HepG2 (cell line): ENCODE results near the gene NRL. TPM values are rescaled to one million over a fixed set of nuclear protein-coding genes. Genes with fewer than 3 reads are reported as not detected.

Experiments used
- AKAP8 ChIP-seq: sonication (generic); formaldehyde crosslinking; IDR thresholded peaks from 2 replicates; pipeline ENCODE4 v1.5.1; 2020; ENCODE audit warnings: mild to moderate bottlenecking, missing genetic modification reagents
- ELF1 ChIP-seq: sonication (generic); formaldehyde crosslinking; IDR thresholded peaks from 2 replicates; pipeline ENCODE4 v1.4.0; 2020; ENCODE audit warnings: missing genetic modification reagents
- ZKSCAN8 ChIP-seq: IDR thresholded peaks from 2 replicates; pipeline ENCODE4 v1.6.1; 2016; ENCODE audit warnings: borderline replicate concordance, missing genetic modification reagents, missing compliant biosample characterization
- ZNF337 ChIP-seq: sonication (generic); formaldehyde crosslinking; IDR thresholded peaks from 2 replicates; pipeline ENCODE4 v1.5.1; 2020; ENCODE audit warnings: missing genetic modification reagents, low read depth, mild to moderate bottlenecking, borderline replicate concordance
- ZNF441 ChIP-seq: sonication (generic); formaldehyde crosslinking; IDR thresholded peaks from 2 replicates; pipeline ENCODE4 v1.7.0; 2021; ENCODE audit warnings: missing genetic modification reagents, borderline replicate concordance
- polyA plus RNA-seq, 8 experiments: library from polyadenylated mRNA; depleted of rRNA in 3 of 8; stranded (reverse) in 7 of 8; unstranded in 1 of 8; fragments of >200 nt; fragmentation: Illumina TruSeq in 4 of 8; extraction: Trizol in 4 of 8; gene quantifications; 2 replicates each; pipeline versions ENCODE4 v1.2.1 to v1.2.3, GENCODE V29; 2011 to 2016; ENCODE audit warnings: low read depth in 4 of 8, missing spikeins in 1 of 8, mixed read lengths in 1 of 8; ENCODE audit not compliant: insufficient read depth in 1 of 8
- total RNA-seq, 5 experiments: library from RNA; depleted of rRNA; stranded (reverse); fragments of >200 nt; fragmentation: Illumina TruSeq; extraction: Trizol; gene quantifications; 2 replicates each; pipeline ENCODE4 v1.2.3, GENCODE V29; 2016; ENCODE audit warnings: low read depth in 1 of 5
- TF ChIP-seq, protein P1 (sequence below), 2 experiments: sonication (generic) in 1 of 2; formaldehyde crosslinking in 1 of 2; IDR thresholded peaks; 2 replicates each; pipeline versions ENCODE4 v1.4.0 to v1.6.1; 2016 to 2020; ENCODE audit warnings: borderline replicate concordance in 1 of 2, low read depth in 1 of 2, mild to moderate bottlenecking in 1 of 2, missing genetic modification reagents in 1 of 2
- TF ChIP-seq, protein P2 (sequence below): sonication (generic); formaldehyde crosslinking; IDR thresholded peaks from 2 replicates; pipeline ENCODE4 v1.4.0; 2020; ENCODE audit warnings: missing genetic modification reagents, borderline replicate concordance
- TF ChIP-seq, protein P3 (sequence below): sonication (generic); formaldehyde crosslinking; IDR thresholded peaks from 2 replicates; pipeline ENCODE4 v1.5.0; 2020; ENCODE audit warnings: missing genetic modification reagents, mild to moderate bottlenecking, borderline replicate concordance
- TF ChIP-seq, protein P4 (sequence below): sonication (generic); formaldehyde crosslinking; IDR thresholded peaks from 2 replicates; pipeline ENCODE4 v1.5.0; 2020; ENCODE audit warnings: mild to moderate bottlenecking, missing genetic modification reagents, moderate library complexity
- TF ChIP-seq, protein P5 (sequence below): sonication (generic); formaldehyde crosslinking; IDR thresholded peaks from 2 replicates; pipeline ENCODE4 v1.8.0; 2023; ENCODE audit warnings: mild to moderate bottlenecking, missing genetic modification reagents

NRL gene
- total and polyA plus RNA-seq, 2 of the 13 experiments (the other 11 are each of a cell fraction or from before 2014, with no cell fraction given), result 2.5 to 4.7 TPM

DNA sequence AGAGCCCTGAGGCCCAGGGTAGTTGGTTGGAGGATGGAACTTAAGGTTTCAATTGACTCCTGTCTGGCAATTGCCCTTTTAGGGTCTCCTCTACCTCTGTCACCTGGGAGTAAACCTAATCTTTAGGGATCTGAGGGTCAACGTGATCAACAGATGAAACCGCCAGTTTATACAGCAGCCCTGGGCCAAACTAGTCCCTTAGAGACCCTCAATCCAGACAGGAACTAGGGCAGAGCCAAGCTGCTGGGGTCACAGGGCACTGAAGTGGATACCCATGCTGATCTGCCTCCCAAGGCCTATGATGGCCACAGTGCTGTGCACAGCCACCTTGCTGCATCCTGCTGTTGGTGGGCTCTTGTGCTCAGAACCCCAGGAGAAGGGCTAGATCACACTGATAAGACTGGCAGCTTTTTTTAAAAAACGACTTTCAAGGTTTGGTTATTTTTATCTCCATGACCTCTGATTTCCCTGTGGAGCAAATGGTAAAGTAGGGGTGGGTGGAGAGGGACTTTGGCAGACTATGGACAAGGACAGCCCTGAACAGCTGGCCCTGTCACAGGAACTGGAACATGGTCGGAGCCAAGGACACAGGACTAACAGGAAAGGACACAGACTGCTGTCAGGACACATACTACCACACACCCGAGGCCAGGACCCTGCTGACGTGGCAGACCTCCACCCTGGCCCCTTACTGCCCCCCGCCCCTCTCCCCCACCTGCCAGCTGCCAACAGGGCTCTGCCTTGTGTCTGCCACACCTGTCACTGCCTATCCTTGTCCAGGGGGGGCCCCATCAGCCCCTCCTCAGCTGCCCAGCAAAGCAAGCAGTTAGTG, 16.2 kb upstream of the NRL start (continued):
- TF ChIP-seq, protein P1, sequence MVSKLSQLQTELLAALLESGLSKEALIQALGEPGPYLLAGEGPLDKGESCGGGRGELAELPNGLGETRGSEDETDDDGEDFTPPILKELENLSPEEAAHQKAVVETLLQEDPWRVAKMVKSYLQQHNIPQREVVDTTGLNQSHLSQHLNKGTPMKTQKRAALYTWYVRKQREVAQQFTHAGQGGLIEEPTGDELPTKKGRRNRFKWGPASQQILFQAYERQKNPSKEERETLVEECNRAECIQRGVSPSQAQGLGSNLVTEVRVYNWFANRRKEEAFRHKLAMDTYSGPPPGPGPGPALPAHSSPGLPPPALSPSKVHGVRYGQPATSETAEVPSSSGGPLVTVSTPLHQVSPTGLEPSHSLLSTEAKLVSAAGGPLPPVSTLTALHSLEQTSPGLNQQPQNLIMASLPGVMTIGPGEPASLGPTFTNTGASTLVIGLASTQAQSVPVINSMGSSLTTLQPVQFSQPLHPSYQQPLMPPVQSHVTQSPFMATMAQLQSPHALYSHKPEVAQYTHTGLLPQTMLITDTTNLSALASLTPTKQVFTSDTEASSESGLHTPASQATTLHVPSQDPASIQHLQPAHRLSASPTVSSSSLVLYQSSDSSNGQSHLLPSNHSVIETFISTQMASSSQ (IDR thresholded peaks at IDR 0.05; ENCODE audit: low read depth), result no peak
- TF ChIP-seq, protein P1 (CRISPR knock-in tag; IDR thresholded peaks at IDR 0.05; ENCODE audit: borderline replicate concordance), result no peak
- TF ChIP-seq, protein P2, sequence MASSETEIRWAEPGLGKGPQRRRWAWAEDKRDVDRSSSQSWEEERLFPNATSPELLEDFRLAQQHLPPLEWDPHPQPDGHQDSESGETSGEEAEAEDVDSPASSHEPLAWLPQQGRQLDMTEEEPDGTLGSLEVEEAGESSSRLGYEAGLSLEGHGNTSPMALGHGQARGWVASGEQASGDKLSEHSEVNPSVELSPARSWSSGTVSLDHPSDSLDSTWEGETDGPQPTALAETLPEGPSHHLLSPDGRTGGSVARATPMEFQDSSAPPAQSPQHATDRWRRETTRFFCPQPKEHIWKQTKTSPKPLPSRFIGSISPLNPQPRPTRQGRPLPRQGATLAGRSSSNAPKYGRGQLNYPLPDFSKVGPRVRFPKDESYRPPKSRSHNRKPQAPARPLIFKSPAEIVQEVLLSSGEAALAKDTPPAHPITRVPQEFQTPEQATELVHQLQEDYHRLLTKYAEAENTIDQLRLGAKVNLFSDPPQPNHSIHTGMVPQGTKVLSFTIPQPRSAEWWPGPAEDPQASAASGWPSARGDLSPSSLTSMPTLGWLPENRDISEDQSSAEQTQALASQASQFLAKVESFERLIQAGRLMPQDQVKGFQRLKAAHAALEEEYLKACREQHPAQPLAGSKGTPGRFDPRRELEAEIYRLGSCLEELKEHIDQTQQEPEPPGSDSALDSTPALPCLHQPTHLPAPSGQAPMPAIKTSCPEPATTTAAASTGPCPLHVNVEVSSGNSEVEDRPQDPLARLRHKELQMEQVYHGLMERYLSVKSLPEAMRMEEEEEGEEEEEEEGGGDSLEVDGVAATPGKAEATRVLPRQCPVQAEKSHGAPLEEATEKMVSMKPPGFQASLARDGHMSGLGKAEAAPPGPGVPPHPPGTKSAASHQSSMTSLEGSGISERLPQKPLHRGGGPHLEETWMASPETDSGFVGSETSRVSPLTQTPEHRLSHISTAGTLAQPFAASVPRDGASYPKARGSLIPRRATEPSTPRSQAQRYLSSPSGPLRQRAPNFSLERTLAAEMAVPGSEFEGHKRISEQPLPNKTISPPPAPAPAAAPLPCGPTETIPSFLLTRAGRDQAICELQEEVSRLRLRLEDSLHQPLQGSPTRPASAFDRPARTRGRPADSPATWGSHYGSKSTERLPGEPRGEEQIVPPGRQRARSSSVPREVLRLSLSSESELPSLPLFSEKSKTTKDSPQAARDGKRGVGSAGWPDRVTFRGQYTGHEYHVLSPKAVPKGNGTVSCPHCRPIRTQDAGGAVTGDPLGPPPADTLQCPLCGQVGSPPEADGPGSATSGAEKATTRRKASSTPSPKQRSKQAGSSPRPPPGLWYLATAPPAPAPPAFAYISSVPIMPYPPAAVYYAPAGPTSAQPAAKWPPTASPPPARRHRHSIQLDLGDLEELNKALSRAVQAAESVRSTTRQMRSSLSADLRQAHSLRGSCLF, result no peak
- peak; percentile 82 for TF ChIP-seq ZNF441 (CRISPR knock-in tag)
- TF ChIP-seq ZKSCAN8 (CRISPR knock-in tag), result 0 out of 2 replicates have a peak, but pooled peaks have one; percentile 23
- peak; percentile 39; the same call in 1 of the 2 replicates for TF ChIP-seq ZNF337 (CRISPR knock-in tag)
- TF ChIP-seq, protein P3, sequence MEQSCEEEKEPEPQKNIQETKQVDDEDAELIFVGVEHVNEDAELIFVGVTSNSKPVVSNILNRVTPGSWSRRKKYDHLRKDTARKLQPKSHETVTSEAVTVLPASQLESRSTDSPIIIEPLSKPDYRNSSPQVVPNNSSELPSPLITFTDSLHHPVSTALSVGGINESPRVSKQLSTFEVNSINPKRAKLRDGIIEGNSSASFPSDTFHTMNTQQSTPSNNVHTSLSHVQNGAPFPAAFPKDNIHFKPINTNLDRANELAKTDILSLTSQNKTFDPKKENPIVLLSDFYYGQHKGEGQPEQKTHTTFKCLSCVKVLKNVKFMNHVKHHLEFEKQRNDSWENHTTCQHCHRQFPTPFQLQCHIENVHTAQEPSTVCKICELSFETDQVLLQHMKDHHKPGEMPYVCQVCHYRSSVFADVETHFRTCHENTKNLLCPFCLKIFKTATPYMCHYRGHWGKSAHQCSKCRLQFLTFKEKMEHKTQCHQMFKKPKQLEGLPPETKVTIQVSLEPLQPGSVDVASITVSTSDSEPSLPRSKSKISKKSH, result peak; percentile 69; the same call in 1 of the 2 replicates
- TF ChIP-seq, protein P4, sequence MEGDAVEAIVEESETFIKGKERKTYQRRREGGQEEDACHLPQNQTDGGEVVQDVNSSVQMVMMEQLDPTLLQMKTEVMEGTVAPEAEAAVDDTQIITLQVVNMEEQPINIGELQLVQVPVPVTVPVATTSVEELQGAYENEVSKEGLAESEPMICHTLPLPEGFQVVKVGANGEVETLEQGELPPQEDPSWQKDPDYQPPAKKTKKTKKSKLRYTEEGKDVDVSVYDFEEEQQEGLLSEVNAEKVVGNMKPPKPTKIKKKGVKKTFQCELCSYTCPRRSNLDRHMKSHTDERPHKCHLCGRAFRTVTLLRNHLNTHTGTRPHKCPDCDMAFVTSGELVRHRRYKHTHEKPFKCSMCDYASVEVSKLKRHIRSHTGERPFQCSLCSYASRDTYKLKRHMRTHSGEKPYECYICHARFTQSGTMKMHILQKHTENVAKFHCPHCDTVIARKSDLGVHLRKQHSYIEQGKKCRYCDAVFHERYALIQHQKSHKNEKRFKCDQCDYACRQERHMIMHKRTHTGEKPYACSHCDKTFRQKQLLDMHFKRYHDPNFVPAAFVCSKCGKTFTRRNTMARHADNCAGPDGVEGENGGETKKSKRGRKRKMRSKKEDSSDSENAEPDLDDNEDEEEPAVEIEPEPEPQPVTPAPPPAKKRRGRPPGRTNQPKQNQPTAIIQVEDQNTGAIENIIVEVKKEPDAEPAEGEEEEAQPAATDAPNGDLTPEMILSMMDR, result no peak
- peak; percentile 90; the same call in 1 of the 2 replicates for TF ChIP-seq AKAP8 (CRISPR knock-in tag)
- TF ChIP-seq, protein P5, sequence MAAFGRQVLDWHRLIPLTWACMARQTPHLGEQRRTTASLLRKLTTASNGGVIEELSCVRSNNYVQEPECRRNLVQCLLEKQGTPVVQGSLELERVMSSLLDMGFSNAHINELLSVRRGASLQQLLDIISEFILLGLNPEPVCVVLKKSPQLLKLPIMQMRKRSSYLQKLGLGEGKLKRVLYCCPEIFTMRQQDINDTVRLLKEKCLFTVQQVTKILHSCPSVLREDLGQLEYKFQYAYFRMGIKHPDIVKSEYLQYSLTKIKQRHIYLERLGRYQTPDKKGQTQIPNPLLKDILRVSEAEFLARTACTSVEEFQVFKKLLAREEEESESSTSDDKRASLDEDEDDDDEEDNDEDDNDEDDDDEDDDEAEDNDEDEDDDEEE (CRISPR knock-in tag), result 0 out of 2 replicates have a peak, but pooled peaks have one; percentile 37
- peak; percentile 59 for TF ChIP-seq ELF1 (CRISPR knock-in tag)
